ENCODE results near the gene C1QTNF1. TPM values are rescaled to one million over a fixed set of nuclear protein-coding genes. Genes with fewer than 3 reads are reported as not detected.

C1QTNF1 gene
- total and polyA plus RNA-seq, 2 donors (not counting 1 experiment from before 2014, with no cell fraction given): not detected

GRCh38 chr17:79071161-79071740 is 47.3 kb downstream of the C1QTNF1 start:
- DNase-seq: no peak
- WGBS (ENCODE audit: insufficient coverage): 96% methylated on average over 3 of the region's 6 CpGs
- Mint-ChIP-seq H3K9me3 (ENCODE audit: insufficient read depth) (no peaks in the 10 kb centered on the region), H3K27ac (no peak overlapping the region), H3K4me3 (no peak overlapping the region), H3K27me3 (peaks cover 3% of the 10 kb centered on the region), H3K4me1 (peaks cover 10% of the 10 kb centered on the region)
- no peaks in the 10 kb centered on the region for H3K9me3 ChIP-seq (ENCODE audit: control extremely low read depth in 1 of 3, control insufficient read depth in 2 of 3, insufficient read depth in 1 of 3, low read length in 2 of 3)
- no peaks in the 10 kb centered on the region for H4K20me1 ChIP-seq (ENCODE audit: control insufficient read depth, insufficient read depth, low read length, poor library complexity, severe bottlenecking)
- H3K27ac ChIP-seq (ENCODE audit: low read length in 2 of 2): no peak overlapping the region
- H3K27me3 ChIP-seq (replicated peaks in 1 of 4; ENCODE audit: control extremely low read depth in 1 of 4, control insufficient read depth in 3 of 4, insufficient read depth in 4 of 4, low read length in 3 of 4): no peaks in the 10 kb centered on the region
- H3K4me2 ChIP-seq (replicated peaks; ENCODE audit: low read depth, low read length, poor library complexity, severe bottlenecking): no peak overlapping the region
- H3K4me3 ChIP-seq (ENCODE audit: control extremely low read depth in 1 of 5, extremely low read depth in 1 of 5, insufficient read depth in 1 of 5, low read depth in 2 of 5, low read length in 4 of 5): no peak overlapping the region
- no peaks in the 10 kb centered on the region for H3K79me2 ChIP-seq (ENCODE audit: control insufficient read depth, insufficient read depth, low read length)
- intact Hi-C loops (cut with micrococcal nuclease): no loop called here
- ATAC-seq (ENCODE audit: low read depth): no peak
- no peak overlapping the region for H3K9ac ChIP-seq (ENCODE audit: low read length)
- no peak for TF ChIP-seq EZH2 (IDR thresholded peaks at IDR 0.05; ENCODE audit: borderline replicate concordance, insufficient read depth, low read depth, low read length, poor library complexity, severe bottlenecking)
- no peak for TF ChIP-seq CTCF (IDR thresholded peaks at IDR 0.05)
- ChIA-PET POLR2A (no interaction called here), CTCF (interaction anchor here (0.9 to 2.1 kb wide), 2 partner anchors 36 to 320 kb away, joined by 3 to 6 read pairs; no protein-coding TSS in a partner anchor)
- no peaks in the 10 kb centered on the region for H3K36me3 ChIP-seq (replicated peaks in 1 of 2; ENCODE audit: control extremely low read depth in 1 of 2, control insufficient read depth in 1 of 2, extremely low read depth in 1 of 2, insufficient read depth in 2 of 2, low read length in 1 of 2)
- H2AFZ ChIP-seq (ENCODE audit: insufficient read depth, low read depth, low read length, poor library complexity, severe bottlenecking): no peak overlapping the region
- peaks cover 11 to 18% of the 10 kb centered on the region in 2 donors for H3K4me1 ChIP-seq (ENCODE audit: control insufficient read depth in 2 of 2, insufficient read depth in 2 of 2, low read length in 2 of 2)

GRCh38 chr17:79072544-79072943 is 48.6 kb downstream of the C1QTNF1 start:
- Histone ChIP-seq H3K27ac (ENCODE audit: low read length in 2 of 2) (no peak overlapping the region), H3K79me2 (ENCODE audit: control insufficient read depth, insufficient read depth, low read length) (no peaks in the 10 kb centered on the region), H4K20me1 (ENCODE audit: control insufficient read depth, insufficient read depth, low read length, poor library complexity, severe bottlenecking) (no peaks in the 10 kb centered on the region), H3K4me3 (ENCODE audit: control extremely low read depth in 1 of 5, extremely low read depth in 1 of 5, insufficient read depth in 1 of 5, low read depth in 2 of 5, low read length in 4 of 5) (no peak overlapping the region), H3K4me1 (ENCODE audit: control insufficient read depth in 2 of 2, insufficient read depth in 2 of 2, low read length in 2 of 2) (peaks cover 11 to 18% of the 10 kb centered on the region in 2 donors), H3K4me2 (replicated peaks; ENCODE audit: low read depth, low read length, poor library complexity, severe bottlenecking) (no peak overlapping the region), H2AFZ (ENCODE audit: insufficient read depth, low read depth, low read length, poor library complexity, severe bottlenecking) (no peak overlapping the region), H3K9ac (ENCODE audit: low read length) (no peak overlapping the region), H3K36me3 (replicated peaks in 1 of 2; ENCODE audit: control extremely low read depth in 1 of 2, control insufficient read depth in 1 of 2, extremely low read depth in 1 of 2, insufficient read depth in 2 of 2, low read length in 1 of 2) (no peaks in the 10 kb centered on the region), H3K9me3 (ENCODE audit: control extremely low read depth in 1 of 3, control insufficient read depth in 2 of 3, insufficient read depth in 1 of 3, low read length in 2 of 3) (no peaks in the 10 kb centered on the region), H3K27me3 (replicated peaks in 1 of 4; ENCODE audit: control extremely low read depth in 1 of 4, control insufficient read depth in 3 of 4, insufficient read depth in 4 of 4, low read length in 3 of 4) (no peaks in the 10 kb centered on the region)
- WGBS (ENCODE audit: insufficient coverage): 98% methylated on average over 9 of the region's 10 CpGs
- H3K4me1 Mint-ChIP-seq: peaks cover 10% of the 10 kb centered on the region
- TF ChIP-seq EZH2 (IDR thresholded peaks at IDR 0.05; ENCODE audit: borderline replicate concordance, insufficient read depth, low read depth, low read length, poor library complexity, severe bottlenecking) (no peak), CTCF (IDR thresholded peaks at IDR 0.05) (no peak)
- DNase-seq: no peak
- no peak overlapping the region for H3K27ac Mint-ChIP-seq
- H3K4me3 Mint-ChIP-seq: no peak overlapping the region
- ChIA-PET POLR2A (no interaction called here), CTCF (interaction anchor here (1.4 to 2.1 kb wide), 3 partner anchors 10 to 319 kb away, joined by 5 to 6 read pairs (median 5); no protein-coding TSS in a partner anchor)
- intact Hi-C loops (cut with micrococcal nuclease): no loop called here
- H3K9me3 Mint-ChIP-seq (ENCODE audit: insufficient read depth): no peaks in the 10 kb centered on the region
- peaks cover 3% of the 10 kb centered on the region for H3K27me3 Mint-ChIP-seq
- ATAC-seq (ENCODE audit: low read depth): no peak

Measured in B cell (primary cell).